ENCODE measurements around the gene GPBP1L1. TPM values are rescaled to one million over a fixed set of nuclear protein-coding genes. Genes with fewer than 3 reads are reported as not detected.
A peak's percentile ranks its signal among the peaks of the same experiment; 100 is the strongest.

Gene GPBP1L1
- total and polyA plus RNA-seq, 9 of the 15 experiments (the other 6 are each of a cell fraction or from before 2014, with no cell fraction given) = 86.0 to 216 (median 138) TPM

DNA sequence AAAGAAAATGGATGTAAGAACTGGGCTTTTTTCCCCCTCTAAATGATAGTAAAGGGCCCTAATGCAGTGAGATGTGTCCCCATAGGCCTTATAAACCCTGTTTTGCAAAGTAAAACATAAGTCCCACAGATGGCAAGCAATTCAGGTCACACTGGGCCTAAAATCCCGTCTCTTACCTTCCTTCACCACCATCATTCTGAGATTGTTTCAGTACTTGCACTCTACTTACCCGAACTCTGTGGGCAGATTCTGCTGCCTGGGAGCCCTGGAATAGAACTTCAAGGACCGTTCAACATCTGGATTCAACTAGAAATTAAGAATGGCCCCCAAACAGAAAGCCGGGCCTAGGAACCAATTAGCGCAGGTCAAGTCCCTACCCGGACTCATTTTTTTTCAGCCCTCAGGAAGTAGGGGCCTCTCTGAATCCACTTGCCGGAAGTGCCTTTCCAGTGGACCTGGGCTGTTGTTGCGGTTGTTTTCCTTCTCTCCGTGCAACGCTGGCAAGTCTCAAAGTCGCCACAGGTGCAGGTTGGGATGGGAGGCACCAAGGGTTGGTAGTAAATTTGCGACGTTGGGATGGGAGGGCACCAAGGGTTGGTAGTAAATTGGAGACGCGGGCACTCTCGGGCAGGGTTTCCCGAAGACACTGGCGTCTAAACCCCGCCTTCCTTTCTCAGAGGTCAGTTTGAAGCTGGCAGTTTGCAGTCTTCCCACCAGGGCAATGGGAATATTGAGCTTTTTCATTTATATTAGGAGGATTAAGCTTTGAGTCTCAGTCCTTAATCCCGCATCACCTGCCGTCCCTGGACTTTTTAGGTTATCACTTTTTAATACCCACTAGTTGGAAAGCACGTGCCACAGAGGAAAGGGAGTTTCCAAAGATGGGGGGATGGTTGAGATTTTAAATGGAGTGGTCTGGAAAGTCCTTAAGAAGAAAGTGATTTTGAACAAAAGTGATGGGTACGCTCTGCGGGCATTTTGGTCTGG, 1.7 kb upstream of the GPBP1L1 start, which contains the start of gene TMEM69 (continued):
- TF ChIP-seq HOXB6 (CRISPR knock-in tag; IDR thresholded peaks at IDR 0.05; ENCODE audit: borderline replicate concordance) (no peak), TARDBP (IDR thresholded peaks at IDR 0.05) (no peak), ZKSCAN8 (CRISPR knock-in tag; IDR thresholded peaks at IDR 0.05) (no peak), HDAC6 (IDR thresholded peaks at IDR 0.05; ENCODE audit: low read depth, low read length) (no peak), TEAD1 (CRISPR knock-in tag; IDR thresholded peaks at IDR 0.05) (peak; percentile 15 to 80; a peak in 2 of 4 replicates), NR3C1 (CRISPR knock-in tag; IDR thresholded peaks at IDR 0.05) (no peak), ZNF232 (CRISPR knock-in tag; IDR thresholded peaks at IDR 0.05) (no peak), YBX1 (IDR thresholded peaks at IDR 0.05) (no peak), HNRNPL (IDR thresholded peaks at IDR 0.05; ENCODE audit: low read depth, low read length) (no peak), ELF1 (tag; IDR thresholded peaks at IDR 0.05) (peak; percentile 80), KDM4B (IDR thresholded peaks at IDR 0.05; ENCODE audit: borderline replicate concordance in 2 of 2, low read depth in 1 of 2) (0 out of 4 replicates have a peak, but pooled peaks of 1 of the 2 experiments have one; percentile 82), ZNF551 (CRISPR knock-in tag; IDR thresholded peaks at IDR 0.05) (no peak), LARP7 (IDR thresholded peaks at IDR 0.05) (no peak), RCOR1 (IDR thresholded peaks at IDR 0.05; ENCODE audit: borderline replicate concordance in 1 of 2, low read depth in 2 of 2, low read length in 2 of 2) (peak in 1 of 2 experiments; percentile 9; a peak in 1 of 4 replicates), SOX6 (IDR thresholded peaks at IDR 0.05) (peak; percentile 64), FOXJ2 (tag; IDR thresholded peaks at IDR 0.05) (peak; percentile 88), NR2C2 (CRISPR knock-in tag; IDR thresholded peaks at IDR 0.05) (peak; percentile 65), NR2C2 (tag; IDR thresholded peaks at IDR 0.05) (peak; percentile 87), ZNF174 (CRISPR knock-in tag; IDR thresholded peaks at IDR 0.05) (0 out of 2 replicates have a peak, but pooled peaks have one; percentile 42)
- TF ChIP-seq, protein P1, sequence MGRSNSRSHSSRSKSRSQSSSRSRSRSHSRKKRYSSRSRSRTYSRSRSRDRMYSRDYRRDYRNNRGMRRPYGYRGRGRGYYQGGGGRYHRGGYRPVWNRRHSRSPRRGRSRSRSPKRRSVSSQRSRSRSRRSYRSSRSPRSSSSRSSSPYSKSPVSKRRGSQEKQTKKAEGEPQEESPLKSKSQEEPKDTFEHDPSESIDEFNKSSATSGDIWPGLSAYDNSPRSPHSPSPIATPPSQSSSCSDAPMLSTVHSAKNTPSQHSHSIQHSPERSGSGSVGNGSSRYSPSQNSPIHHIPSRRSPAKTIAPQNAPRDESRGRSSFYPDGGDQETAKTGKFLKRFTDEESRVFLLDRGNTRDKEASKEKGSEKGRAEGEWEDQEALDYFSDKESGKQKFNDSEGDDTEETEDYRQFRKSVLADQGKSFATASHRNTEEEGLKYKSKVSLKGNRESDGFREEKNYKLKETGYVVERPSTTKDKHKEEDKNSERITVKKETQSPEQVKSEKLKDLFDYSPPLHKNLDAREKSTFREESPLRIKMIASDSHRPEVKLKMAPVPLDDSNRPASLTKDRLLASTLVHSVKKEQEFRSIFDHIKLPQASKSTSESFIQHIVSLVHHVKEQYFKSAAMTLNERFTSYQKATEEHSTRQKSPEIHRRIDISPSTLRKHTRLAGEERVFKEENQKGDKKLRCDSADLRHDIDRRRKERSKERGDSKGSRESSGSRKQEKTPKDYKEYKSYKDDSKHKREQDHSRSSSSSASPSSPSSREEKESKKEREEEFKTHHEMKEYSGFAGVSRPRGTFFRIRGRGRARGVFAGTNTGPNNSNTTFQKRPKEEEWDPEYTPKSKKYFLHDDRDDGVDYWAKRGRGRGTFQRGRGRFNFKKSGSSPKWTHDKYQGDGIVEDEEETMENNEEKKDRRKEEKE (IDR thresholded peaks at IDR 0.05; ENCODE audit: borderline replicate concordance in 1 of 2, control insufficient read depth in 1 of 2, low read depth in 2 of 2, low read length in 1 of 2) = peak in 1 of 2 experiments; percentile 98; a peak in 2 of 4 replicates
- TF ChIP-seq, protein P2, sequence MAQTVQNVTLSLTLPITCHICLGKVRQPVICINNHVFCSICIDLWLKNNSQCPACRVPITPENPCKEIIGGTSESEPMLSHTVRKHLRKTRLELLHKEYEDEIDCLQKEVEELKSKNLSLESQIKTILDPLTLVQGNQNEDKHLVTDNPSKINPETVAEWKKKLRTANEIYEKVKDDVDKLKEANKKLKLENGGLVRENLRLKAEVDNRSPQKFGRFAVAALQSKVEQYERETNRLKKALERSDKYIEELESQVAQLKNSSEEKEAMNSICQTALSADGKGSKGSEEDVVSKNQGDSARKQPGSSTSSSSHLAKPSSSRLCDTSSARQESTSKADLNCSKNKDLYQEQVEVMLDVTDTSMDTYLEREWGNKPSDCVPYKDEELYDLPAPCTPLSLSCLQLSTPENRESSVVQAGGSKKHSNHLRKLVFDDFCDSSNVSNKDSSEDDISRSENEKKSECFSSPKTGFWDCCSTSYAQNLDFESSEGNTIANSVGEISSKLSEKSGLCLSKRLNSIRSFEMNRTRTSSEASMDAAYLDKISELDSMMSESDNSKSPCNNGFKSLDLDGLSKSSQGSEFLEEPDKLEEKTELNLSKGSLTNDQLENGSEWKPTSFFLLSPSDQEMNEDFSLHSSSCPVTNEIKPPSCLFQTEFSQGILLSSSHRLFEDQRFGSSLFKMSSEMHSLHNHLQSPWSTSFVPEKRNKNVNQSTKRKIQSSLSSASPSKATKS (CRISPR knock-in tag; IDR thresholded peaks at IDR 0.05) = no peak
- TF ChIP-seq, protein P3, sequence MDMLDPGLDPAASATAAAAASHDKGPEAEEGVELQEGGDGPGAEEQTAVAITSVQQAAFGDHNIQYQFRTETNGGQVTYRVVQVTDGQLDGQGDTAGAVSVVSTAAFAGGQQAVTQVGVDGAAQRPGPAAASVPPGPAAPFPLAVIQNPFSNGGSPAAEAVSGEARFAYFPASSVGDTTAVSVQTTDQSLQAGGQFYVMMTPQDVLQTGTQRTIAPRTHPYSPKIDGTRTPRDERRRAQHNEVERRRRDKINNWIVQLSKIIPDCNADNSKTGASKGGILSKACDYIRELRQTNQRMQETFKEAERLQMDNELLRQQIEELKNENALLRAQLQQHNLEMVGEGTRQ (CRISPR knock-in tag; IDR thresholded peaks at IDR 0.05) = no peak; the same call in 1 of the 2 replicates

Measured in K562 (cell line).